Measurements from ENCODE around the gene CD7.

CD7 gene

GRCh38 chr17:82281076-82281475, 36.3 kb downstream of the CD7 start:
- peaks cover 17% of the 10 kb centered on the region for H3K4me1 ChIP-seq (ENCODE audit: control insufficient read depth, insufficient read depth, low read length)
- no peak overlapping the region for H3K9ac ChIP-seq (ENCODE audit: low read length)
- H3K27ac ChIP-seq (ENCODE audit: low read depth, low read length): no peak overlapping the region

DNA sequence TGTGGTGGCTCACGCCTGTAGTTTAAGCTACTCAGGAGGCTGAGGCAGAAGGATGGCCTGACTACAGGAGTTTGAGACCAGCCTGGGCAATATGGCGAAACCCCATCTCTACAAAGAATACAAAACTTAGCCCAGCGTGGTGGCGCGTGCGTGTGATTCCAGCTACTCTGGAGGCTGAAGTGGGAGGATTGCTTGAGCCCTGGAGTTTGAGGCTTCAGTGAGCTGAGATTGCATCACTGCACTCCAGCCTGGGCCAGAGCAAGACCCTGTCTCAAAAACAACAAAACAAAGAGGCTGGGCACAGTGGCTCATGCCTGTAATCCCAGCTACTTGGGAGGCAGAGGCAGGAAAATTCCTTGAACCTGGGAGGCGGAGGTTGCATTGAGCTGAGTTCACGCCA, 36.9 kb downstream of the CD7 start:
- H3K9me3 ChIP-seq (ENCODE audit: control insufficient read depth, insufficient read depth, low read depth, low read length): no peaks in the 10 kb centered on the region
- H3K9ac ChIP-seq (ENCODE audit: low read length): no peak overlapping the region
- H3K36me3 ChIP-seq (ENCODE audit: control insufficient read depth, insufficient read depth, low read length): no peaks in the 10 kb centered on the region
- no peak overlapping the region for H3K4me3 ChIP-seq (ENCODE audit: low read depth, low read length)
- no peak overlapping the region for H3K27ac ChIP-seq (ENCODE audit: low read depth, low read length)
- H3K27me3 ChIP-seq (ENCODE audit: control insufficient read depth, insufficient read depth, low read length): no peaks in the 10 kb centered on the region
- H3K4me1 ChIP-seq (ENCODE audit: control insufficient read depth, insufficient read depth, low read length): peaks cover 17% of the 10 kb centered on the region

More at GRCh38 chr17:82281076-82281475, 36.3 kb downstream of the CD7 start:
- Histone ChIP-seq H3K4me3 (ENCODE audit: low read depth, low read length) (no peak overlapping the region), H3K9me3 (ENCODE audit: control insufficient read depth, insufficient read depth, low read depth, low read length) (no peaks in the 10 kb centered on the region), H3K36me3 (ENCODE audit: control insufficient read depth, insufficient read depth, low read length) (no peaks in the 10 kb centered on the region), H3K27me3 (ENCODE audit: control insufficient read depth, insufficient read depth, low read length) (no peaks in the 10 kb centered on the region)

- H3K36me3 ChIP-seq (ENCODE audit: control insufficient read depth, insufficient read depth, low read length): no peaks in the 10 kb centered on the region
- H3K4me3 ChIP-seq (ENCODE audit: low read depth, low read length): no peak overlapping the region
- no peak overlapping the region for H3K9ac ChIP-seq (ENCODE audit: low read length)
- no peak overlapping the region for H3K27ac ChIP-seq (ENCODE audit: low read depth, low read length)
- 0 out of 2 replicates have a peak, but pooled peaks cover 3% of the 10 kb centered on the region for H3K27me3 ChIP-seq (ENCODE audit: control insufficient read depth, insufficient read depth, low read length)
- H3K4me1 ChIP-seq (ENCODE audit: control insufficient read depth, insufficient read depth, low read length): peaks cover 22% of the 10 kb centered on the region
- no peaks in the 10 kb centered on the region for H3K9me3 ChIP-seq (ENCODE audit: control insufficient read depth, insufficient read depth, low read depth, low read length)
Observed at GRCh38 chr17:82278786-82279391, 38.5 kb downstream of the CD7 start.

DNA sequence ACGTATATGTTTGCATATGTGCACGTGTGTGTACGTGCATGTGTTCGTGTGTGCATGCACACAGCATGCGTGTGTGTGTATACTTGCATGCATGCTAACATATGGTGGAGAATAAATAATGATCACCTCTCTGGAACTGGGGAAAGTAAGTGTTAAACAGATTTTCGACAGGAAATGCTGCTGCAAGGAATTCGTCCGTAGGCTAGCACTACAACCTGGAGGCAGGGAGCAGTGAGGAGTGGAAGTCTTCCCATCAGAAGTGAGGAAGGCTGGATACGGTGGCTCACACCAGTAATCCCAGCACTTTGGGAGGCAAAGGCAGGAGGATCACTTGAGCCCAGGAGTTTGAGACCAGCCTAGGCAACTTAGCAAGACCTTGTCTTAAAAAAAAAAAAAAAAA, 39.1 kb downstream of the CD7 start:
- Histone ChIP-seq H3K4me1 (ENCODE audit: control insufficient read depth, insufficient read depth, low read length) (peaks cover 25% of the 10 kb centered on the region), H3K9ac (ENCODE audit: low read length) (no peak overlapping the region)

DNA sequence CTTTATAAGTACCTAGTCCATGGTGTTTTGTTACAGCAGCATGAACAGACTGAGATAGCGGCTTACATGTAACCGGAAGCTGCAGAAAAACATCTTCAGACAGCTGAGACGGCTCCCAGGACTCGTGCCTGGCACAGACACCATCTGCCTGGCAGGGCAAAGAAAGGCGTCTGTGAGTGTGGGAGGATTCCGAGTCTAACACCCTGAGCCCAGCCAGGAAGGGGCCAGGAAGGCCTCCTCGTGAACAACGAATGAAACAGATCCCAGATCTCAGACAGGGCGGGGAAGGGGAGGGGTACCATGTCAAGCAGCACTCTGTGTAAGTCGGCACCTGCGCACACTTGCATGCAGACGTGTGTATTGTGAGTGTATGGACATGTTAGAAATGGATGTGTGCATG, 39.6 kb downstream of the CD7 start:
- H3K9ac ChIP-seq (ENCODE audit: low read length): no peak overlapping the region
- no peak overlapping the region for H3K27ac ChIP-seq (ENCODE audit: low read depth, low read length)
- H3K36me3 ChIP-seq (ENCODE audit: control insufficient read depth, insufficient read depth, low read length): no peaks in the 10 kb centered on the region
- H3K4me1 ChIP-seq (ENCODE audit: control insufficient read depth, insufficient read depth, low read length): peaks cover 25% of the 10 kb centered on the region
- H3K4me3 ChIP-seq (ENCODE audit: low read depth, low read length): no peak overlapping the region
- H3K27me3 ChIP-seq (ENCODE audit: control insufficient read depth, insufficient read depth, low read length): 0 out of 2 replicates have a peak, but pooled peaks cover 3% of the 10 kb centered on the region
- H3K9me3 ChIP-seq (ENCODE audit: control insufficient read depth, insufficient read depth, low read depth, low read length): no peaks in the 10 kb centered on the region

More for the DNA sequence above, 39.1 kb downstream of the CD7 start:
- H3K27ac ChIP-seq (ENCODE audit: low read depth, low read length): no peak overlapping the region
- 0 out of 2 replicates have a peak, but pooled peaks cover 3% of the 10 kb centered on the region for H3K27me3 ChIP-seq (ENCODE audit: control insufficient read depth, insufficient read depth, low read length)
- no peak overlapping the region for H3K4me3 ChIP-seq (ENCODE audit: low read depth, low read length)
- H3K9me3 ChIP-seq (ENCODE audit: control insufficient read depth, insufficient read depth, low read depth, low read length): no peaks in the 10 kb centered on the region
- no peaks in the 10 kb centered on the region for H3K36me3 ChIP-seq (ENCODE audit: control insufficient read depth, insufficient read depth, low read length)

DNA sequence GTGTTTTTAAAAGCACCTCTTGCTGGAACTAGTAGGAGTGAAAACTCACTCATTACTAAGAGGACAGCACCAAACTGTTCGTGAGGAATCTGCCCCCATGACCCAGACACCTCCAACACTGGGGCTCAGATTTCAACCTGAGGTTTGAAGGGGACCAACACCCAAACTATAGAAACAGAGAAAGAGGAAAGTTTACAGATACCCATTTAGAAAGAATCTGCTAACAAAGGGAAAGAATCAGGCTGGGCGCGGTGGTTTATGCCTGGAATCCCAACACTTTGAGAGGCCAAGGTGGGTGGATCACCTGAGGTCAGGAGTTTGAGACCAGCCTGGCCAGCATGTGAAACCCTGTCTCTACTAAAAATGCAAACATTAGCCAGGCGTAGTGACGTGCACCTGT, 40.5 kb downstream of the CD7 start:
- peaks cover 25% of the 10 kb centered on the region for H3K4me1 ChIP-seq (ENCODE audit: control insufficient read depth, insufficient read depth, low read length)
- no peak overlapping the region for H3K9ac ChIP-seq (ENCODE audit: low read length)
- H3K27me3 ChIP-seq (ENCODE audit: control insufficient read depth, insufficient read depth, low read length): 0 out of 2 replicates have a peak, but pooled peaks cover 3% of the 10 kb centered on the region
- H3K27ac ChIP-seq (ENCODE audit: low read depth, low read length): no peak overlapping the region
- peaks cover 1% of the 10 kb centered on the region for H3K36me3 ChIP-seq (ENCODE audit: control insufficient read depth, insufficient read depth, low read length)
- no peaks in the 10 kb centered on the region for H3K9me3 ChIP-seq (ENCODE audit: control insufficient read depth, insufficient read depth, low read depth, low read length)
- H3K4me3 ChIP-seq (ENCODE audit: low read depth, low read length): no peak overlapping the region

- 0 out of 2 replicates have a peak, but pooled peaks cover 3% of the 10 kb centered on the region for H3K27me3 ChIP-seq (ENCODE audit: control insufficient read depth, insufficient read depth, low read length)
- H3K4me1 ChIP-seq (ENCODE audit: control insufficient read depth, insufficient read depth, low read length): peaks cover 29% of the 10 kb centered on the region
- H3K9ac ChIP-seq (ENCODE audit: low read length): no peak overlapping the region
- H3K9me3 ChIP-seq (ENCODE audit: control insufficient read depth, insufficient read depth, low read depth, low read length): no peaks in the 10 kb centered on the region
- H3K4me3 ChIP-seq (ENCODE audit: low read depth, low read length): no peak overlapping the region
- H3K27ac ChIP-seq (ENCODE audit: low read depth, low read length): no peak overlapping the region
- H3K36me3 ChIP-seq (ENCODE audit: control insufficient read depth, insufficient read depth, low read length): peaks cover 15% of the 10 kb centered on the region
Observed at GRCh38 chr17:82275326-82275725, 42.1 kb downstream of the CD7 start.

DNA sequence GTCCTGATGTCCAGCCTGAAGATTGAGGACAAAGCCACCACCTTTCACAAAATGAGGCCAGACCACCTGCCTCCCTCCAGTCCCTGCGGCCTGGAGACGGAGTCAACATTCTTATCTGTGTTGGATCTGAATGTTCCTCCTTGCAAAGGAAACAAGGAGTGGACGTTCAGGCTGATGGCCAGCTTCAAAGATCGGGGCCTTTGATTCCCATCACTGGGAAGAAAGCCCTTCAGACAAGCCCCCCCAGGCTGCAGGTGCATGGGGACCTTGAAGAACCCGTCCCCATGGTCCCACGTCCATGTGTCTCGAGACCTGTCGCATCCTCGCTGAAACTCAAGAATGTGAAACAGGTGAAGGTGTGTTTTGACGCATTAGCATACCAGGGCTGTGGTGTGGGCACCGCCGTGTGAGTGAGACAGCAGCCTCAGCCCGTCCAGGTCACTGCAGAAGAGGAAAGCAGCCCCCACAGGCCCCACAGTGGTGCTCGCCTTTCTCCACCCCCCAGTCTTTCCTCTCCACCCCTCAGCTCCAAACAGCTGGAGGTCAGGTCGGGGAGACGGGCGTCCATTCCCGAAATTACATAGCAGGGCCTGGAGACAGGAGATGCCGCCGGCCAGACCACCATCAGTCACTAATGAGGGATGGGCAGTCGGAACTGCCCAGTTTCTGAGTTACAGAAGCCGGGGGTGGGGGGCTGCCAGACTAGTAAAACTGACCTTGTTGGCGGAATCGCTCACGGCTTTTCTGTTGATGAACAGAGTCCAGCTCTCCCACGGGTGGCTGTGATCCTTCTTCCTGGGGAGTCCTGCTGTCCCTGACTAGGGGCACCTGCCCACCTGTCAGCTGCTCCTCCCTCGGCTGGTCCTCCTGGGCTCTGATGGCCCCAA, 43.0 kb downstream of the CD7 start:
- H3K4me1 ChIP-seq (ENCODE audit: control insufficient read depth, insufficient read depth, low read length): peaks cover 35% of the 10 kb centered on the region
- H3K4me3 ChIP-seq (ENCODE audit: low read depth, low read length): peak overlapping the region; percentile 86
- H3K36me3 ChIP-seq (ENCODE audit: control insufficient read depth, insufficient read depth, low read length): peaks cover 22% of the 10 kb centered on the region
- no peak overlapping the region for H3K9ac ChIP-seq (ENCODE audit: low read length)
- H3K9me3 ChIP-seq (ENCODE audit: control insufficient read depth, insufficient read depth, low read depth, low read length): no peaks in the 10 kb centered on the region
- H3K27ac ChIP-seq (ENCODE audit: low read depth, low read length): no peak overlapping the region
- H3K27me3 ChIP-seq (ENCODE audit: control insufficient read depth, insufficient read depth, low read length): 0 out of 2 replicates have a peak, but pooled peaks cover 3% of the 10 kb centered on the region

GRCh38 chr17:82273327-82274133, 43.9 kb downstream of the CD7 start, which contains the start of gene CSNK1D:
CSNK1D (minus strand) TSS chr17:82273700; CDS start chr17:82273381, 319 bp downstream.
- peak within 1 kb of the TSS; percentile 89 for H3K9ac ChIP-seq (ENCODE audit: low read length)
- 0 out of 2 replicates have a peak, but pooled peaks cover 3% of the 10 kb centered on the region for H3K27me3 ChIP-seq (ENCODE audit: control insufficient read depth, insufficient read depth, low read length)
- peak within 1 kb of the TSS; percentile 86 for H3K4me3 ChIP-seq (ENCODE audit: low read depth, low read length)
- H3K27ac ChIP-seq (ENCODE audit: low read depth, low read length): peak within 1 kb of the TSS; percentile 100
- H3K36me3 ChIP-seq (ENCODE audit: control insufficient read depth, insufficient read depth, low read length): peaks cover 29% of the 10 kb centered on the region
- no peaks in the 10 kb centered on the region for H3K9me3 ChIP-seq (ENCODE audit: control insufficient read depth, insufficient read depth, low read depth, low read length)
- peaks cover 34% of the 10 kb centered on the region for H3K4me1 ChIP-seq (ENCODE audit: control insufficient read depth, insufficient read depth, low read length)

GRCh38 chr17:82272495-82273326, 44.7 kb downstream of the CD7 start:
- peak overlapping the region; percentile 86 for H3K4me3 ChIP-seq (ENCODE audit: low read depth, low read length)
- 0 out of 2 replicates have a peak, but pooled peaks cover 3% of the 10 kb centered on the region for H3K27me3 ChIP-seq (ENCODE audit: control insufficient read depth, insufficient read depth, low read length)
- H3K27ac ChIP-seq (ENCODE audit: low read depth, low read length): peak overlapping the region; percentile 100
- peaks cover 36% of the 10 kb centered on the region for H3K36me3 ChIP-seq (ENCODE audit: control insufficient read depth, insufficient read depth, low read length)
- peak overlapping the region; percentile 89 for H3K9ac ChIP-seq (ENCODE audit: low read length)
- H3K4me1 ChIP-seq (ENCODE audit: control insufficient read depth, insufficient read depth, low read length): peaks cover 34% of the 10 kb centered on the region
- no peaks in the 10 kb centered on the region for H3K9me3 ChIP-seq (ENCODE audit: control insufficient read depth, insufficient read depth, low read depth, low read length)
